Adipocyte (in vitro differentiated cells): ENCODE measurements around the gene ERI3.

ENCODE experiments used
- DNase-seq: peaks from one replicate; pipeline ENCODE4 v3.0.0-alpha.2; 2015; ENCODE audit warnings: low read depth
- H3K27me3 ChIP-seq: replicated peaks from 2 replicates; pipeline ENCODE4 v1.7.0; 2013; ENCODE audit warnings: mild to moderate bottlenecking, low read length, moderate library complexity; ENCODE audit not compliant: control insufficient read depth, insufficient read depth
- H3K36me3 ChIP-seq: 2 replicates; pipeline ENCODE4 v1.7.0; 2013; ENCODE audit warnings: low read length, mild to moderate bottlenecking, moderate library complexity; ENCODE audit not compliant: control insufficient read depth, insufficient read depth, severe bottlenecking
- H3K4me1 ChIP-seq: 2 replicates; pipeline ENCODE4 v1.7.0; 2013; ENCODE audit warnings: mild to moderate bottlenecking, low read length, moderate library complexity; ENCODE audit not compliant: control insufficient read depth, insufficient read depth
- H3K4me3 ChIP-seq: 2 replicates; pipeline ENCODE4 v1.7.0; 2013; ENCODE audit warnings: mild to moderate bottlenecking, low read length, moderate library complexity
- H3K9ac ChIP-seq: 2 replicates; pipeline ENCODE4 v1.7.0; 2013; ENCODE audit warnings: mild to moderate bottlenecking, low read length, moderate library complexity
- H3K9me3 ChIP-seq: 2 replicates; pipeline ENCODE4 v1.7.0; 2013; ENCODE audit warnings: mild to moderate bottlenecking, low read length, moderate library complexity; ENCODE audit not compliant: control insufficient read depth

The ERI3 gene, protein sequence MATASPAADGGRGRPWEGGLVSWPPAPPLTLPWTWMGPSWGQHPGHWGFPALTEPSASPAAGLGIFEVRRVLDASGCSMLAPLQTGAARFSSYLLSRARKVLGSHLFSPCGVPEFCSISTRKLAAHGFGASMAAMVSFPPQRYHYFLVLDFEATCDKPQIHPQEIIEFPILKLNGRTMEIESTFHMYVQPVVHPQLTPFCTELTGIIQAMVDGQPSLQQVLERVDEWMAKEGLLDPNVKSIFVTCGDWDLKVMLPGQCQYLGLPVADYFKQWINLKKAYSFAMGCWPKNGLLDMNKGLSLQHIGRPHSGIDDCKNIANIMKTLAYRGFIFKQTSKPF

GRCh38 chr1:44354840-44355581 is at the start of gene ERI3:
Gene ERI3, minus strand, starts transcription at chr1:44355257. Its CDS starts 231 bp downstream, at chr1:44355026.
- Histone ChIP-seq H3K4me1 (peaks cover 22% of the 10 kb centered on the region), H3K9ac (peak within 1 kb of the TSS; percentile 88), H3K27me3 (no peaks in the 10 kb centered on the region), H3K36me3 (peaks cover 3% of the 10 kb centered on the region), H3K4me3 (peak within 1 kb of the TSS; percentile 82), H3K9me3 (no peaks in the 10 kb centered on the region)
- DNase-seq = peak; percentile 98

DNA sequence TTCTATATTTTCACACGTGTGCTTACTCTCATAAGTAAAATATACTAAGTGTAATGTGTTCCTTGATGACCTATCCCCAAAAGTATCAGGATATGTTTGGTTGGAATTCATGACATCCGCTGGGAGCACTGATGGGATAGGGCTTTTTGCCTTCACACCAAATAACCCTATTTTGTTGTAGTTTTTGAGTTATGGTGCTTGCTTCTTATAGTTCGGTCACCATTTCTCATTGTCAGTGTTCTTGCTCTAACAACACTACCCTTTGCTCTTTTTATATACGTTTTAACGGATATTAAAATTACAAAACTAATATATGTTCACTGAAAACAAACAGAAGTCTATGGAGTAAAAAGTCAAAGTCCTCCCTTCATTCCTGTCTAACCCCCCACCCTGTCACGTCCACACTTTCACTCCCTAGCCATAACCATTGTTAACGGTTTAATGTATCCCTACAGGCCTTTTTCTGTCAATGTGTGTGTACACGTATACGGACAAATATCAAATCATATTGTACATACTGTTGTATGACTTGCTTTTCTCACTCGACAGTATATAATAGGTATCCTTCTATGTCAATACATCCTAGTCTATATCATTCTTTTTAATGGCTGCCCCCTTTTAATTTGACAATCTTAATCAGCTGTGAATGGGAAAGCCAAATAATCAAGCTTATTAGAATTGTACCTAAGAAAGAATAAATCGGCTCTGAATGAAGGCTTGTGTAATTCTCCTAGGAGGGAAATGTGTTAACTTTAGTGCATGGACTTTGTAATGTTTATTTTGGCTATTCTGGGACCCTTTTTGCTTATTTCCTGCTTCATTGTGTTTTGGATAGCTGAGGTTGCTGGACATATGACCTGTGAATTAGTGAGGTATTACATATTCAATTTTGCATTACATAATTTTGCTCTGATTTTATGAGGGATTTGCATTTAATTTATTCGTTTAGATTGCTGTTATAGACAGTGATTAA is 46.5 kb upstream of the ERI3 start:
- H3K4me1 ChIP-seq = peaks cover 3% of the 10 kb centered on the region
- peaks cover 8% of the 10 kb centered on the region for H3K9me3 ChIP-seq
- H3K4me3 ChIP-seq = no peak overlapping the region
- no peak for DNase-seq
- peaks cover 75% of the 10 kb centered on the region for H3K27me3 ChIP-seq
- H3K9ac ChIP-seq = no peak overlapping the region
- no peaks in the 10 kb centered on the region for H3K36me3 ChIP-seq

GRCh38 chr1:44390277-44390676 is 35.2 kb upstream of the ERI3 start:
- no peak overlapping the region for H3K4me3 ChIP-seq
- no peaks in the 10 kb centered on the region for H3K9me3 ChIP-seq
- H3K27me3 ChIP-seq = peaks cover 22% of the 10 kb centered on the region
- no peak overlapping the region for H3K9ac ChIP-seq
- H3K36me3 ChIP-seq = no peaks in the 10 kb centered on the region
- no peaks in the 10 kb centered on the region for H3K4me1 ChIP-seq
- DNase-seq = peak; percentile 89

DNA sequence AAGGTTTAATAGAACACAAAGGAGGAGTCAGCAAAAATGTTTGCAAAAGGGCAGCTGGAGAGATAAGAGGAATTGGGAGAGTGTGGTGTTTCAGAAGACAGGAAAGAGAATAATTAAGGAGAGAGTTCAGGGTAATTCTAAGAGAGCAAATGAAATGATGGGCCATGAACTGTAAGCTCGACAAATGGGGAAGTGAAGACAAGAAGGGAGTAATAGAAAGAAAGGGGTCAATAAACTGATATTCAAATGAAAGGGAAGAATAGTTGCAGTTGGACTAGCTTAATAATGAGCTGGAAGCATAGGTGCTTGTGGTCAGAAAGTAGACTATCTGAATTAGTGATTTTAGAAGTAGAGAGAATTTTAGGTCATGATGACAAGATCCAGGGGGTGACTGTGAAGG is 34.4 kb upstream of the ERI3 start:
- no peaks in the 10 kb centered on the region for H3K9me3 ChIP-seq
- H3K4me3 ChIP-seq = no peak overlapping the region
- H3K9ac ChIP-seq = no peak overlapping the region
- H3K4me1 ChIP-seq = no peaks in the 10 kb centered on the region
- no peaks in the 10 kb centered on the region for H3K36me3 ChIP-seq
- DNase-seq = no peak
- peaks cover 18% of the 10 kb centered on the region for H3K27me3 ChIP-seq

GRCh38 chr1:44388551-44388950 is 33.5 kb upstream of the ERI3 start:
- peaks cover 18% of the 10 kb centered on the region for H3K27me3 ChIP-seq
- no peaks in the 10 kb centered on the region for H3K9me3 ChIP-seq
- H3K36me3 ChIP-seq = no peaks in the 10 kb centered on the region
- H3K4me1 ChIP-seq = no peaks in the 10 kb centered on the region
- no peak overlapping the region for H3K9ac ChIP-seq
- no peak overlapping the region for H3K4me3 ChIP-seq
- no peak for DNase-seq

- Histone ChIP-seq H3K27me3 (peaks cover 26% of the 10 kb centered on the region), H3K4me3 (no peak overlapping the region), H3K9ac (no peak overlapping the region), H3K4me1 (no peaks in the 10 kb centered on the region), H3K36me3 (no peaks in the 10 kb centered on the region), H3K9me3 (no peaks in the 10 kb centered on the region)
- DNase-seq = no peak
These were observed 25.7 kb upstream of the ERI3 start for GRCh38 chr1:44380666-44381177.

GRCh38 chr1:44377925-44378784 is 23.1 kb upstream of the ERI3 start:
- H3K9ac ChIP-seq = no peak overlapping the region
- peaks cover 19% of the 10 kb centered on the region for H3K27me3 ChIP-seq
- H3K9me3 ChIP-seq = no peaks in the 10 kb centered on the region
- DNase-seq = peak; percentile 83
- H3K4me1 ChIP-seq = no peaks in the 10 kb centered on the region
- H3K4me3 ChIP-seq = no peak overlapping the region
- no peaks in the 10 kb centered on the region for H3K36me3 ChIP-seq

DNA sequence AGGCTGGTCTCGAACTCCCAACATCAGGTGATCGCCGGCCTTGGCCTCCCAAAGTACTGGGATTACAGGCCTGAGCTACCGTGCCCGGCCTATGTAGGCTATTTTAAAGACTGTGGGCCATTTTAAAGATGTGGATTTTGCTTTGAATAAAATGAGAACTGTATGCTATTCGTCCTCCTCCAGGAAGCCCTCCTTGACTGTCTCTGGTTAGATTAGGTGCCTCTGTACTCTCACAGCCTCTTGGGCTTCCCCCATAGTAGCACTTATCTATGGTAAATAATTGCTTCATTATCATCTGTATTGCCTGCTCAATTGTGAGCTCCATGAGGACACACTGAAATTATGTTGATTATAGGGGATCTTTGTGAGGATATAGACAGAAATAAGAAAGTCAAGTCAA is 20.5 kb upstream of the ERI3 start:
- no peaks in the 10 kb centered on the region for H3K9me3 ChIP-seq
- H3K36me3 ChIP-seq = no peaks in the 10 kb centered on the region
- peaks cover 17% of the 10 kb centered on the region for H3K27me3 ChIP-seq
- no peaks in the 10 kb centered on the region for H3K4me1 ChIP-seq
- no peak for DNase-seq
- no peak overlapping the region for H3K4me3 ChIP-seq
- no peak overlapping the region for H3K9ac ChIP-seq

GRCh38 chr1:44371206-44371605 is 16.1 kb upstream of the ERI3 start:
- DNase-seq = no peak
- H3K9ac ChIP-seq = no peak overlapping the region
- no peaks in the 10 kb centered on the region for H3K36me3 ChIP-seq
- no peak overlapping the region for H3K4me3 ChIP-seq
- peaks cover 19% of the 10 kb centered on the region for H3K27me3 ChIP-seq
- H3K9me3 ChIP-seq = no peaks in the 10 kb centered on the region
- H3K4me1 ChIP-seq = no peaks in the 10 kb centered on the region

- no peaks in the 10 kb centered on the region for H3K36me3 ChIP-seq
- H3K4me3 ChIP-seq = no peak overlapping the region
- H3K27me3 ChIP-seq = peaks cover 30% of the 10 kb centered on the region
- DNase-seq = no peak
- no peak overlapping the region for H3K9ac ChIP-seq
- no peaks in the 10 kb centered on the region for H3K4me1 ChIP-seq
- H3K9me3 ChIP-seq = no peaks in the 10 kb centered on the region
These were observed 13.6 kb upstream of the ERI3 start for GRCh38 chr1:44368471-44369151.
